HEK293T (cell line): ENCODE measurements around the gene EEF1B2.
"Not testable (repeated sequence)": the region's sequence is repeated elsewhere in the genome, so short reads cannot be mapped to it uniquely, and the experiment has no call there.

ENCODE experiments used
- CTCF ChIA-PET: fragments of 350-600 bp; formaldehyde crosslinking; extraction: SDS; loops from one replicate; lab custom pipeline; 2021; ENCODE audit warnings: antibody characterized with exemption, inconsistent platforms; lab: Yijun Ruan, JAX
- POLR2A ChIA-PET: fragments of 350-600 bp; formaldehyde crosslinking; extraction: SDS; loops from one replicate; lab custom pipeline; 2020; ENCODE audit warnings: antibody characterized with exemption, inconsistent platforms; lab: Yijun Ruan, JAX
- DNase-seq: peaks from one replicate; pipeline ENCODE4 v3.0.0; 2012; ENCODE audit warnings: mixed read lengths; ENCODE audit errors: extremely low spot score
- ARNT ChIP-seq: fragments of 450-650 bp; IDR thresholded peaks from 2 replicates; pipeline ENCODE4 v1.6.1; 2017; ENCODE audit warnings: mild to moderate bottlenecking
- BHLHE40 ChIP-seq: fragments of 450-650 bp; IDR thresholded peaks from 2 replicates; pipeline ENCODE4 v1.6.1; 2016; ENCODE audit warnings: mild to moderate bottlenecking, moderate library complexity, borderline replicate concordance
- CTBP1 ChIP-seq: fragments of 450-650 bp; IDR thresholded peaks from 2 replicates; pipeline ENCODE4 v1.6.1; 2016; ENCODE audit warnings: borderline replicate concordance
- ELF4 ChIP-seq: fragments of 450-650 bp; IDR thresholded peaks from 2 replicates; pipeline ENCODE4 v1.6.1; 2017; ENCODE audit warnings: antibody characterized with exemption
- FOXA1 ChIP-seq: fragments of 450-650 bp; IDR thresholded peaks from 2 replicates; pipeline ENCODE4 v1.6.1; 2016; ENCODE audit warnings: mild to moderate bottlenecking
- FOXK2 ChIP-seq: fragments of 450-650 bp; IDR thresholded peaks from 2 replicates; pipeline ENCODE4 v1.6.1; 2016; ENCODE audit warnings: mild to moderate bottlenecking
- FOXM1 ChIP-seq: fragments of 450-650 bp; IDR thresholded peaks from 2 replicates; pipeline ENCODE4 v1.6.1; 2017; ENCODE audit warnings: mild to moderate bottlenecking, borderline replicate concordance
- HDGF ChIP-seq: fragments of 450-650 bp; IDR thresholded peaks from 2 replicates; pipeline ENCODE4 v1.6.1; 2017; ENCODE audit warnings: antibody characterized with exemption, borderline replicate concordance
- L3MBTL2 ChIP-seq: fragments of 450-650 bp; conservative IDR thresholded peaks from 2 replicates; pipeline ENCODE4 v1.6.1; 2016; ENCODE audit warnings: mild to moderate bottlenecking
- LEF1 ChIP-seq: fragments of 450-650 bp; IDR thresholded peaks from 2 replicates; pipeline ENCODE4 v1.6.1; 2017; ENCODE audit warnings: mild to moderate bottlenecking, borderline replicate concordance
- NFRKB ChIP-seq: fragments of 450-650 bp; IDR thresholded peaks from 2 replicates; pipeline ENCODE4 v1.6.1; 2016; ENCODE audit warnings: mild to moderate bottlenecking, moderate library complexity
- PKNOX1 ChIP-seq: fragments of 450-650 bp; IDR thresholded peaks from 2 replicates; pipeline ENCODE4 v1.6.1; 2016
- SP1 ChIP-seq: fragments of 450-650 bp; IDR thresholded peaks from 2 replicates; pipeline ENCODE4 v1.6.1; 2017
- SUZ12 ChIP-seq: fragments of 450-650 bp; IDR thresholded peaks from 2 replicates; pipeline ENCODE4 v1.6.1; 2016; ENCODE audit warnings: mild to moderate bottlenecking
- TARDBP ChIP-seq: fragments of 450-650 bp; IDR thresholded peaks from 2 replicates; pipeline ENCODE4 v1.6.1; 2016
- ZNF384 ChIP-seq: fragments of 450-650 bp; IDR thresholded peaks from 2 replicates; pipeline ENCODE4 v1.6.1; 2016

Gene EEF1B2

DNA sequence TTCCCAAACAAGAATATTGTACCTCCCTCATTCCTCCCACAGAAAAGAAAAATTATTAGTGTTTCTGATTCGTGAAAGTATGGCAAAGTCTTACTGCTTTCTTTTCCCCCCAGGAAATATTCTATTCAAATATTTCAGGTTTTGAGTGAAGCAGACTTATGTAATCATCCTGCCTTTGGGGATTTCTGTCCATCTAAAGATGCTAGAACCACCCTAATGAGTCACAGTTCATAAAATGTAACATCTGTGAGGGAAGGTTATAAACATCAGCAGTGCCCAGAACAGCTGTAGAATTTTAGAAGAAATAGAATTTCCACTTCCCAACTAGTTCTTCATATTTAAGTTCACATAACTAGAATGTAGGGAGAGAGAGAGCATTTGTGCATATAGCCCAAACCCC is 39.0 kb downstream of the EEF1B2 start:
- POLR2A ChIA-PET = no interaction called here
- no peak for TF ChIP-seq L3MBTL2
- no peak for TF ChIP-seq NFRKB
- no peak for TF ChIP-seq TARDBP
- TF ChIP-seq ZNF384 = no peak
- no peak for TF ChIP-seq CTBP1
- TF ChIP-seq FOXM1 = no peak
- TF ChIP-seq BHLHE40 = no peak
- no peak for TF ChIP-seq PKNOX1
- no peak for TF ChIP-seq LEF1
- TF ChIP-seq HDGF = no peak
- TF ChIP-seq FOXK2 = no peak
- no peak for TF ChIP-seq SP1
- no peak for TF ChIP-seq FOXA1
- TF ChIP-seq ELF4 = no peak
- no peak for TF ChIP-seq SUZ12
- no peak for TF ChIP-seq ARNT
- DNase-seq = no peak
- CTCF ChIA-PET = interaction anchor here (1.2 kb wide), 1 partner anchor 14 kb away, joined by 4 read pairs; no protein-coding TSS in a partner anchor

- ChIA-PET CTCF (no interaction called here), POLR2A (no interaction called here)
- DNase-seq = no peak
- no peak for TF ChIP-seq FOXM1
- TF ChIP-seq CTBP1 = no peak
- no peak for TF ChIP-seq L3MBTL2
These were observed 41.6 kb downstream of the EEF1B2 start for GRCh38 chr2:206201075-206201848.

DNA sequence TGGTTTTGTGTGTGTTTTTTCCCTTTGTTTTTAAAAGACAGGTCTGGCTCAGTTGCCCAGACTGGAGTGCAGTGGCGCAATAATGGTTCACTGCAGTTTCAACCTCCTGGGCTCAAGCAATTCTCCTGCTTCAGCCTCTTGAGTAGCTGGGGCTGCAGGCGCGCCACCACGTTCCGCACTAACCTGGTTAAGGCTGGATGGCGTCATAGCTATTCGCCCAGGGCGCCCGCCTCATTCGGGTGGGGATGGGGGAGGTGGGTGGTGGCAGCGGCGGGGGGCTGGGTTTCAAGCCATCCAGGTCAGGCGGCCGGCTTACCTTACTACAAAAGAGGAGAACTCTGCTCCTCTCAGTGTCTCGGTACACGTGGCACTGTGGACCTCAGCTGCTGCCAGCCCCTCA is 42.8 kb downstream of the EEF1B2 start:
- DNase-seq = no peak
- ChIA-PET CTCF (no interaction called here), POLR2A (no interaction called here)
- TF ChIP-seq HDGF = no peak
- no peak for TF ChIP-seq SP1
- TF ChIP-seq FOXK2 = no peak
- TF ChIP-seq SUZ12 = no peak
- no peak for TF ChIP-seq FOXA1

DNA sequence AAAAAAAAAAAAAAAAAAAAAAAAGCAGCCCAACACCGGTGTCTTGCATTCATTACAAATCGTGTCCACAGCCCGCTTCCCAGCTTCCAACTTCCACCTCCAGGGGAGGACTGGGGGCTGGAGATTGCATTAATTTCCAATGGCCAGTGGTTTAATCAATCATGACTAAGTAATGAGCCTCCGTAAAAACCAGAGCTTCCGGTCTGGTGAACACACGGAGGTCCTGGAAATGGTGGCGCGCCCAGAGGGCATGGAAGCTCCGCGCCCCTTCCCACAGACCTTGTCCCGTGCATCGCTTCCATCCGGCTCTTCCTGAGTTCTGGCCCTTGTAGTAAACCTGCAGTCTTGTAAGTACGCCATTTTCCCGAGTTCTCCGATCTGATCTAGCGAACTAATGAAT is 43.6 kb downstream of the EEF1B2 start:
- ChIA-PET POLR2A (interaction anchor here (0.7 to 1.4 kb wide), 2 partner anchors 44 to 71 kb away, joined by 3 to 4 read pairs; partner anchors contain the start of genes EEF1B2, NDUFS1 and ZDBF2), CTCF (interaction anchor here (0.6 to 1.1 kb wide), 4 partner anchors 10 to 1035 kb away, joined by 3 to 5 read pairs (median 4); a partner anchor contains a TSS)
- no peak for DNase-seq
- TF ChIP-seq TARDBP (no peak), PKNOX1 (no peak), ZNF384 (no peak), LEF1 (no peak), FOXM1 (no peak)

DNA sequence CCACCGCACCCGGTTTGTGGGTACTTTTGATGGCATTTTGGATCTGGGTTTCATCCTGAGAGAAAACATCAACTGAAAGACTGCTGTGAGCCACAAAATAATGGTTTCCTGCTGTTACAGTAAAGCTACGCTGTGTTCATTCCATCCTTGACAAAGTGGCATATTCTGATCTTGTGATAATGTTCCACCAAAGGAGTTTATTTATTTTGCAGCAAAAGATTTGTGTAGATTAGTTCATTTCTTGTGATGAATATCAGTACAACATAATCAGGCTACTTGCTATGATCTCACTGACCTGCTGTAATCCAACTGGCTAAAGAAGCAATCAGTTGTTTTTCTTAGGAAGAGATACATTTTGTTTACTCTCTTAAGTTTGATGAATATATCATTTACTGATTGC is 45.0 kb downstream of the EEF1B2 start:
- no peak for DNase-seq
- ChIA-PET CTCF (interaction anchor here (0.6 kb wide), 1 partner anchor 30 kb away, joined by 4 read pairs; no protein-coding TSS in a partner anchor), POLR2A (interaction anchor here (1.4 kb wide), 1 partner anchor 45 kb away, joined by 4 read pairs; the partner anchor contains the start of genes EEF1B2 and NDUFS1)
- no peak for TF ChIP-seq BHLHE40
- no peak for TF ChIP-seq FOXM1

DNA sequence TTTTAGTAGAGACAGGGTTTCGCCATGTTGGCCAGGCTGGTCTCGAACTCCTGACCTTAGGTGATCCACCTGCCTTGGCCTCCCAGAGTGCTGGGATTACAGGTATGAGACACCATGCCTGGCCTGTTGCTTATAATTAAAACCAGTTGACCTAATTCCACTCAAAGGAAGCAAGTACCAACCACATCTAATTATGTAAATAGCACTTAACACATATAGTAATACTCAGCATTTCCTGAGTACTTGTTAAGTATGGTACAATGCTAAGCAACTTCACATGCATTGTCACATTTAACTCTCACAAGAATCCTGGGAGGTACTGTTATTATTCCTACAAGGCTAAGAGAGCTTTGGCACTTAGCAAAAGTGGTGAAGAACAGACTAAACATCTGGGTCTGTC is 47.6 kb downstream of the EEF1B2 start:
- POLR2A ChIA-PET, CTCF ChIA-PET, DNase-seq: not testable (repeated sequence)

DNA sequence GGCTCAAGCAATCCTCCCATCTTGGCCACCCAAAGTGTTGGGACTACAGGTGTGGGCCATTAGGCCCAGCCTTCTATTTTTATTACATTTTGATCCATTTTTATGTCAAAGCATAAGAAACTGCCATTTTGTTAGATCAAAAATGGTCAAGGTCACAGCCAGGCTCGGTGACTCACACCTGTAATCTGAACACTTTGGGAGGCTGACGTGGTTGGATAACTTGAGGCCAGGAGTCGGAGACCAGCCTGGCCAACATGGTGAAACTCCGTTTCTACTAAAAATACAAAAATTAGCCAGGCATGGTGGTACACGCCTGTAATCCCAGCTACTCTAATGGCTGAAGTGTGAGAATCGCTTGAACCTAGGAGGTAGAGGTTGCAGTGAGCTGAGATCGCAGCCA is 49.2 kb downstream of the EEF1B2 start:
- DNase-seq = no peak
- POLR2A ChIA-PET = no interaction called here
- CTCF ChIA-PET = no interaction called here
- TF ChIP-seq FOXK2 (no peak), FOXM1 (no peak), PKNOX1 (no peak), SUZ12 (no peak), HDGF (no peak), ARNT (no peak), NFRKB (no peak), FOXA1 (no peak), ELF4 (no peak), BHLHE40 (no peak), CTBP1 (no peak)
